DND-41 (cell line): ENCODE results near the gene TBL1X.

Source experiments
- ATAC-seq: fragments of 200-7000 bp; cut with Tn5 transposase; 3 replicates; pipeline ENCODE4 v1.9.1; 2021; ENCODE audit warnings: low read depth; ENCODE audit not compliant: insufficient read depth
- DNase-seq: peaks from one replicate; pipeline ENCODE4 v3.0.0-alpha.2; 2020
- H2AFZ ChIP-seq: 2 replicates; pipeline ENCODE4 v1.6.0; 2012; ENCODE audit warnings: low read depth, low read length
- H3K27ac ChIP-seq: 2 replicates; pipeline ENCODE4 v1.5.1; 2012; ENCODE audit warnings: low read length, inconsistent platforms
- H3K27me3 ChIP-seq: fragments of 200-600 bp; sonication (generic); 2 replicates; pipeline ENCODE4 v1.6.0; 2012; ENCODE audit warnings: low read length, mild to moderate bottlenecking, inconsistent platforms; ENCODE audit not compliant: insufficient read depth, poor library complexity
- H3K36me3 ChIP-seq: 2 replicates; pipeline ENCODE4 v1.5.1; 2012; ENCODE audit warnings: low read length, inconsistent platforms; ENCODE audit not compliant: insufficient read depth
- H3K4me1 ChIP-seq: 2 replicates; pipeline ENCODE4 v1.5.1; 2012; ENCODE audit warnings: mild to moderate bottlenecking, low read length; ENCODE audit not compliant: insufficient read depth
- H3K4me2 ChIP-seq: 2 replicates; pipeline ENCODE4 v1.6.0; 2012; ENCODE audit warnings: mild to moderate bottlenecking, moderate library complexity, low read length, inconsistent platforms; ENCODE audit not compliant: insufficient read depth
- H3K4me3 ChIP-seq, 2 experiments: fragments of 200-600 bp in 1 of 2; shearing (Covaris generic) in 1 of 2; 2 replicates each; pipeline ENCODE4 v1.5.1; 2012 to 2016; ENCODE audit warnings: inconsistent platforms in 2 of 2, low read length in 2 of 2, mild to moderate bottlenecking in 2 of 2, low read depth in 1 of 2, moderate library complexity in 1 of 2
- H3K79me2 ChIP-seq: 2 replicates; pipeline ENCODE4 v1.6.0; 2012; ENCODE audit warnings: low read length, inconsistent platforms; ENCODE audit not compliant: insufficient read depth
- H3K9ac ChIP-seq: 2 replicates; pipeline ENCODE4 v1.6.0; 2012; ENCODE audit warnings: low read depth, mild to moderate bottlenecking, inconsistent platforms, low read length, moderate library complexity
- H3K9me3 ChIP-seq: 2 replicates; pipeline ENCODE4 v1.5.1; 2012; ENCODE audit warnings: low read length, moderate library complexity, mild to moderate bottlenecking, inconsistent platforms; ENCODE audit not compliant: insufficient read depth, severe bottlenecking
- H4K20me1 ChIP-seq: 2 replicates; pipeline ENCODE4 v1.6.0; 2012; ENCODE audit warnings: low read length; ENCODE audit not compliant: insufficient read depth
- EZH2 ChIP-seq: IDR thresholded peaks from 3 replicates; pipeline ENCODE4 v1.6.1; 2012; ENCODE audit warnings: borderline replicate concordance, low read depth, mild to moderate bottlenecking, moderate library complexity, low read length, inconsistent platforms; ENCODE audit not compliant: severe bottlenecking
- TF ChIP-seq, protein P1 (sequence below): IDR thresholded peaks from 2 replicates; pipeline ENCODE4 v1.5.1; 2012; ENCODE audit warnings: borderline replicate concordance, low read length, moderate library complexity, mild to moderate bottlenecking; ENCODE audit not compliant: poor library complexity, severe bottlenecking; ENCODE audit errors: extremely low read depth

The TBL1X gene

GRCh38 chrX:9420275-9421265, 44.3 kb upstream of the TBL1X start:
- Histone ChIP-seq H3K4me2 (no peak overlapping the region), H3K4me1 (peaks cover 13% of the 10 kb centered on the region; the same call in 1 of the 2 replicates), H3K9ac (no peak overlapping the region), H3K79me2 (no peaks in the 10 kb centered on the region), H3K27me3 (no peaks in the 10 kb centered on the region), H3K27ac (no peak overlapping the region), H2AFZ (no peak overlapping the region), H3K4me3 (no peak overlapping the region), H4K20me1 (no peaks in the 10 kb centered on the region), H3K9me3 (no peaks in the 10 kb centered on the region), H3K36me3 (no peaks in the 10 kb centered on the region)
- no peak for TF ChIP-seq EZH2
- TF ChIP-seq, protein P1, sequence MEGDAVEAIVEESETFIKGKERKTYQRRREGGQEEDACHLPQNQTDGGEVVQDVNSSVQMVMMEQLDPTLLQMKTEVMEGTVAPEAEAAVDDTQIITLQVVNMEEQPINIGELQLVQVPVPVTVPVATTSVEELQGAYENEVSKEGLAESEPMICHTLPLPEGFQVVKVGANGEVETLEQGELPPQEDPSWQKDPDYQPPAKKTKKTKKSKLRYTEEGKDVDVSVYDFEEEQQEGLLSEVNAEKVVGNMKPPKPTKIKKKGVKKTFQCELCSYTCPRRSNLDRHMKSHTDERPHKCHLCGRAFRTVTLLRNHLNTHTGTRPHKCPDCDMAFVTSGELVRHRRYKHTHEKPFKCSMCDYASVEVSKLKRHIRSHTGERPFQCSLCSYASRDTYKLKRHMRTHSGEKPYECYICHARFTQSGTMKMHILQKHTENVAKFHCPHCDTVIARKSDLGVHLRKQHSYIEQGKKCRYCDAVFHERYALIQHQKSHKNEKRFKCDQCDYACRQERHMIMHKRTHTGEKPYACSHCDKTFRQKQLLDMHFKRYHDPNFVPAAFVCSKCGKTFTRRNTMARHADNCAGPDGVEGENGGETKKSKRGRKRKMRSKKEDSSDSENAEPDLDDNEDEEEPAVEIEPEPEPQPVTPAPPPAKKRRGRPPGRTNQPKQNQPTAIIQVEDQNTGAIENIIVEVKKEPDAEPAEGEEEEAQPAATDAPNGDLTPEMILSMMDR: no peak
- DNase-seq: peak; percentile 58
- peak; percentile 82 for ATAC-seq

GRCh38 chrX:9429767-9430166, 35.1 kb upstream of the TBL1X start:
- H3K27ac ChIP-seq: no peak overlapping the region
- H3K9ac ChIP-seq: no peak overlapping the region
- H3K36me3 ChIP-seq: no peaks in the 10 kb centered on the region
- no peak overlapping the region for H3K4me2 ChIP-seq
- DNase-seq (no peak), ATAC-seq (no peak)
- no peaks in the 10 kb centered on the region for H3K9me3 ChIP-seq
- no peaks in the 10 kb centered on the region for H3K27me3 ChIP-seq
- no peak for TF ChIP-seq EZH2
- TF ChIP-seq, protein P1: no peak
- no peaks in the 10 kb centered on the region for H3K4me1 ChIP-seq
- no peak overlapping the region for H2AFZ ChIP-seq
- H4K20me1 ChIP-seq: no peaks in the 10 kb centered on the region
- no peaks in the 10 kb centered on the region for H3K79me2 ChIP-seq
- no peak overlapping the region for H3K4me3 ChIP-seq

- H3K27me3 ChIP-seq: no peaks in the 10 kb centered on the region
- H3K36me3 ChIP-seq: no peaks in the 10 kb centered on the region
Observed at GRCh38 chrX:9430346-9430921, 34.4 kb upstream of the TBL1X start.

More at GRCh38 chrX:9430346-9430921, 34.4 kb upstream of the TBL1X start:
- no peak for TF ChIP-seq EZH2
- TF ChIP-seq, protein P1: no peak
- no peaks in the 10 kb centered on the region for H3K4me1 ChIP-seq
- no peaks in the 10 kb centered on the region for H4K20me1 ChIP-seq
- ATAC-seq: no peak
- no peak overlapping the region for H3K4me3 ChIP-seq
- H2AFZ ChIP-seq: no peak overlapping the region
- no peak overlapping the region for H3K4me2 ChIP-seq
- no peaks in the 10 kb centered on the region for H3K9me3 ChIP-seq
- DNase-seq: no peak
- no peak overlapping the region for H3K9ac ChIP-seq
- no peaks in the 10 kb centered on the region for H3K79me2 ChIP-seq
- H3K27ac ChIP-seq: no peak overlapping the region
